Trophoblast cell (in vitro differentiated cells and primary cell): ENCODE data around the gene FBXW9.
"Not testable (repeated sequence)": the region's sequence is repeated elsewhere in the genome, so short reads cannot be mapped to it uniquely, and the experiment has no call there.

ENCODE experiments used
- DNase-seq, 2 donors: peaks; one replicate each; pipeline ENCODE4 v3.0.0-alpha.2; 2016
- H2AFZ ChIP-seq: 2 replicates; pipeline ENCODE4 v1.6.1; 2013; ENCODE audit warnings: low read length, moderate library complexity, mild to moderate bottlenecking; ENCODE audit not compliant: insufficient read depth, poor library complexity
- H2AK5ac ChIP-seq: 2 replicates; pipeline ENCODE4 v1.6.1; 2013; ENCODE audit warnings: mild to moderate bottlenecking, low read length
- H2BK120ac ChIP-seq: 2 replicates; pipeline ENCODE4 v1.6.1; 2013; ENCODE audit warnings: low read length, mild to moderate bottlenecking, moderate library complexity; ENCODE audit not compliant: insufficient read depth, poor library complexity
- H2BK12ac ChIP-seq: 2 replicates; pipeline ENCODE4 v1.6.1; 2013; ENCODE audit warnings: mild to moderate bottlenecking, low read length, moderate library complexity
- H2BK5ac ChIP-seq: 2 replicates; pipeline ENCODE4 v1.6.1; 2013; ENCODE audit warnings: low read length, low read depth, moderate library complexity, mild to moderate bottlenecking; ENCODE audit not compliant: poor library complexity
- H3K14ac ChIP-seq: 2 replicates; pipeline ENCODE4 v1.6.1; 2013; ENCODE audit warnings: mild to moderate bottlenecking, low read length
- H3K18ac ChIP-seq: 2 replicates; pipeline ENCODE4 v1.6.1; 2013; ENCODE audit warnings: mild to moderate bottlenecking, low read length
- H3K23ac ChIP-seq: 2 replicates; pipeline ENCODE4 v1.6.1; 2013; ENCODE audit warnings: low read length
- H3K27ac ChIP-seq: 2 replicates; pipeline ENCODE4 v1.5.1; 2013; ENCODE audit warnings: low read depth, mild to moderate bottlenecking, inconsistent platforms, low read length, moderate library complexity
- H3K27me3 ChIP-seq: 2 replicates; pipeline ENCODE4 v1.6.1; 2013; ENCODE audit warnings: inconsistent platforms, mild to moderate bottlenecking, low read length, moderate library complexity; ENCODE audit not compliant: insufficient read depth
- H3K36me3 ChIP-seq, 2 experiments: 1 replicate in 1 of 2; 2 replicates in 1 of 2; pipeline ENCODE4 v1.6.1; 2013; ENCODE audit warnings: low read length in 2 of 2, mild to moderate bottlenecking in 2 of 2, moderate library complexity in 1 of 2; ENCODE audit not compliant: insufficient read depth in 2 of 2, control insufficient read depth in 1 of 2
- H3K4ac ChIP-seq: 2 replicates; pipeline ENCODE4 v1.6.1; 2013; ENCODE audit warnings: low read depth, mild to moderate bottlenecking, low read length, moderate library complexity
- H3K4me1 ChIP-seq, 2 experiments: 1 replicate in 1 of 2; 2 replicates in 1 of 2; pipeline ENCODE4 v1.6.1; 2013; ENCODE audit warnings: low read length in 2 of 2, mild to moderate bottlenecking in 2 of 2, moderate library complexity in 1 of 2; ENCODE audit not compliant: insufficient read depth in 2 of 2, control insufficient read depth in 1 of 2
- H3K4me2 ChIP-seq: 2 replicates; pipeline ENCODE4 v1.6.1; 2013; ENCODE audit warnings: inconsistent platforms, mild to moderate bottlenecking, low read length, moderate library complexity
- H3K4me3 ChIP-seq: 2 replicates; pipeline ENCODE4 v1.5.1; 2013; ENCODE audit warnings: mild to moderate bottlenecking, low read depth, low read length, inconsistent platforms
- H3K79me1 ChIP-seq: one replicate; pipeline ENCODE4 v1.6.1; 2013; ENCODE audit warnings: low read length
- H3K79me2 ChIP-seq: 2 replicates; pipeline ENCODE4 v1.6.1; 2013; ENCODE audit warnings: low read length, mild to moderate bottlenecking; ENCODE audit not compliant: control insufficient read depth, insufficient read depth, poor library complexity
- H3K9ac ChIP-seq: 2 replicates; pipeline ENCODE4 v1.6.1; 2013; ENCODE audit warnings: mild to moderate bottlenecking, low read length
- H3K9me3 ChIP-seq: 2 replicates; pipeline ENCODE4 v1.6.1; 2013; ENCODE audit warnings: low read depth, mild to moderate bottlenecking, control low read depth, inconsistent platforms, low read length; ENCODE audit not compliant: insufficient read depth
- H4K12ac ChIP-seq: 2 replicates; pipeline ENCODE4 v1.6.1; 2013; ENCODE audit warnings: low read depth, mild to moderate bottlenecking, low read length, moderate library complexity
- H4K8ac ChIP-seq: 2 replicates; pipeline ENCODE4 v1.6.1; 2013; ENCODE audit warnings: low read depth, mild to moderate bottlenecking, low read length, moderate library complexity
- H4K91ac ChIP-seq: one replicate; pipeline ENCODE4 v1.6.1; 2013; ENCODE audit warnings: low read depth, mild to moderate bottlenecking, low read length, moderate library complexity
- WGBS: extraction: QIAGEN DNeasy Blood & Tissue Kit; methylation state at CpG from one replicate; pipeline ENCODE4 v1.1.7; 2013; ENCODE audit warnings: missing lambda C conversion rate; ENCODE audit not compliant: insufficient read length, insufficient coverage; ENCODE audit errors: extremely low coverage; 5-methylcytosine and 5-hydroxymethylcytosine counted together

The FBXW9 gene

DNA sequence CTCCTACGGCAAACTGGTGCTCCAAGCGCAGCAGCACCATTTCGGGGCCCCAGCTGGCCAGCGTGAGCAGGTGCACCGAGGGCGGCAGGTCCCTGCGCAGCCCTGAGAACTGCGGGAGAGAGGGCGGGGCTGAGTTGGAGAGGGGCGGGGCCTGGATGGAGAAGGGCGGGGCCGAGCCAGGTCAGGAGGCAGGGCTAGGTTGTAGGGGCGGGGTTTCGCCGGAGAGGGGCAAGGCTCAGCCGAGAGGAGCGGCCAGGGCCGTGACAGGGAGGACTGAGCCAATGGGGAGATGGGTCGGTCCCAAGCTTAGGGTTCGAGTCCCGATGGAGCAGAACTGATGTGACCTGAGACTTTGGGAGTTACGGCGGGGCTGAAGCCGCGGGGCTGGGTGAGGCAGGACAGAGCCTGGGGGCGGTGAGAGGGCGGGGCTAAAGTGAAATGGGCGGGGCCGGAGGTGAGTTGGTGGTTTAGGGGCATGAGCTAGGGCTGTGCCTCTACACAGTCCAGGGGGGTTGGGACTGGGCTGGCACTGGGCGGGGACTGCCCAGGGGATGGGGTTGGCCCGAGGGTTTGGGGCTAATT is 48.9 kb downstream of the FBXW9 start:
- DNase-seq: peak; percentile 65 to 68
- Histone ChIP-seq H3K4me2 (no peak overlapping the region), H3K27me3 (no peaks in the 10 kb centered on the region), H3K4me1 (no peaks in the 10 kb centered on the region), H3K14ac (no peak overlapping the region), H3K9ac (no peak overlapping the region), H3K79me1 (no peaks in the 10 kb centered on the region), H3K23ac (no peak overlapping the region), H3K9me3 (peaks cover 2% of the 10 kb centered on the region), H3K79me2 (no peaks in the 10 kb centered on the region), H2BK120ac (no peak overlapping the region), H3K4ac (no peak overlapping the region), H3K18ac (no peak overlapping the region), H2AK5ac (no peak overlapping the region), H2BK12ac (no peak overlapping the region), H3K4me3 (no peak overlapping the region), H2AFZ (no peak overlapping the region), H3K27ac (no peak overlapping the region), H4K91ac (no peak overlapping the region), H3K36me3 (peaks cover 12 to 13% of the 10 kb centered on the region in 2 experiments), H4K12ac (no peak overlapping the region), H2BK5ac (no peak overlapping the region), H4K8ac (no peak overlapping the region)
- WGBS: no CpG with 5 or more reads among the region's 31 CpGs

DNA sequence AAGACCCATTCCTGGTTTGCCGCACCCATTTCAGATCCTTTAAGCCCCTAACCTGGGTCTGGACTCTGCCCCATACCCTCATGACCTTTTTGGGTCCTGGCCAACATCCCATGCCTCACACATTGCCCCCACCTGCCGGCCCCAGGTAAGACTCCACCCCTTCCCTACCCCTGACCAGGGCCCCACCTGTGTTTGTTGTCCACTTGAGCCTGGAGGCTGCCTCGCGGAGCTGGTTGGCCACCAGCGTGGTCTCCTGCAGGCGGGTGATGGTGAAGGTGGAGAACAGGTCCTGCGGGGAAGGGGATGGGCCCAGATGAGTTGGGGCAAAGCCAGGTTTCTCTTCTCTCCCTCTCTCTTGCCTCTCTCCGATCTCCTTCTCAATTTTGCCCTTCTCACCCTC is 49.4 kb downstream of the FBXW9 start:
- H3K18ac ChIP-seq: no peak overlapping the region
- no peaks in the 10 kb centered on the region for H3K4me1 ChIP-seq
- H3K9ac ChIP-seq: no peak overlapping the region
- no peak for DNase-seq
- H2AFZ ChIP-seq: no peak overlapping the region
- no peak overlapping the region for H3K4me2 ChIP-seq
- no peak overlapping the region for H4K12ac ChIP-seq
- H2BK5ac ChIP-seq: no peak overlapping the region
- no peak overlapping the region for H3K4me3 ChIP-seq
- no peak overlapping the region for H2BK120ac ChIP-seq
- no peak overlapping the region for H3K14ac ChIP-seq
- no CpG with 5 or more reads among the region's 8 CpGs for WGBS
- H3K23ac ChIP-seq: no peak overlapping the region
- no peak overlapping the region for H2AK5ac ChIP-seq
- H3K36me3 ChIP-seq: peaks cover 9 to 11% of the 10 kb centered on the region in 2 experiments
- H3K4ac ChIP-seq: no peak overlapping the region
- no peaks in the 10 kb centered on the region for H3K79me1 ChIP-seq
- no peak overlapping the region for H4K8ac ChIP-seq
- H4K91ac ChIP-seq: no peak overlapping the region
- peaks cover 4% of the 10 kb centered on the region for H3K9me3 ChIP-seq
- no peak overlapping the region for H3K27ac ChIP-seq
- no peaks in the 10 kb centered on the region for H3K79me2 ChIP-seq
- no peaks in the 10 kb centered on the region for H3K27me3 ChIP-seq
- H2BK12ac ChIP-seq: no peak overlapping the region

DNA sequence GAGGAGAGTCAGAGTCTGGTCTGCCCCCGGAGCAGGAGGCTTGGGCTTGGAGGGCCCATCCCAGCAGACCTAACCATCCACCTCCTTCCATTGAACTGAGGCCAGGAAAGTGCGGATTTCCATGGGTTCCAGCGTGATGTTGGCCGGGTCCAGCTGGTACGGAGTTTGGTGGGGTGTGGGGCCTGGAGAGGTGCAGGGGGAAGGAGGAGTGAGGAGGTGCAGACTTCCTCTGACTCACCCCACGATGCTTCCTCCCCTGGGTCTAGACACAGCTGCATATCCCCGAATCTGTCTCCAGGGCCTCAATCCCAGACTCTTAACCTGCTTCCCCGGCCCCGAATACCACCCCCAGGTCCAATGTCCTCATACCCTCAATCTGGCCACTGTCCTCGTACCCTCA is 49.9 kb downstream of the FBXW9 start:
- Histone ChIP-seq H3K9ac (no peak overlapping the region), H3K18ac (no peak overlapping the region), H3K36me3 (peaks cover 5 to 9% of the 10 kb centered on the region in 2 experiments), H3K4me1 (no peaks in the 10 kb centered on the region), H3K14ac (no peak overlapping the region), H3K4me3 (no peak overlapping the region), H4K91ac (no peak overlapping the region), H2AK5ac (no peak overlapping the region), H4K8ac (no peak overlapping the region), H3K27me3 (no peaks in the 10 kb centered on the region), H2BK5ac (no peak overlapping the region), H3K23ac (no peak overlapping the region), H4K12ac (no peak overlapping the region), H2BK12ac (no peak overlapping the region), H3K4me2 (no peak overlapping the region), H3K79me2 (no peaks in the 10 kb centered on the region), H2AFZ (no peak overlapping the region), H3K9me3 (peaks cover 4% of the 10 kb centered on the region), H3K4ac (no peak overlapping the region), H3K79me1 (no peaks in the 10 kb centered on the region), H2BK120ac (no peak overlapping the region), H3K27ac (no peak overlapping the region)
- no peak for DNase-seq
- WGBS: no CpG with 5 or more reads among the region's 10 CpGs

DNA sequence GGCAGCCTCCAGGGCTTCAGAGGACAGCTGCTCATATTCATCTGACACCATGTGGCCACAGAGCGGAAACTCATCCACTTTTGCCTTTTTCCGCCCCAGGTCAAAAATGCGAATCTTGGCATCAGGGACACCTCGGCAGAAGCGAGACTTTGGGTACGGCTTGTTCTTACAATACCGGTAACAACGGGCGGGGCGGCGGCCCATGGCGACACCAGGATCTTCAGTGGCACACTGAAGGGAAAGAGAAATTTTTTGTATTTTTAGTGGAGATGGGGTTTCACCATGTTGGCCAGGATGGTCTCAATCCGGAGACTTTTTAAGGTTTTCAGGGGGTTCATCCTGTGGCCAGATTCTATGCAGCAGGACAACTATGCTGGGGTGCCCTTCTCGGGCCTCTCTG is 52.7 kb downstream of the FBXW9 start:
- H3K4me3 ChIP-seq, H2BK5ac ChIP-seq, H3K27me3 ChIP-seq, H3K79me2 ChIP-seq, H3K18ac ChIP-seq, H3K4me1 ChIP-seq, H2AFZ ChIP-seq, H3K9me3 ChIP-seq, H4K91ac ChIP-seq, H3K79me1 ChIP-seq, H2BK120ac ChIP-seq, DNase-seq, H3K14ac ChIP-seq, H3K27ac ChIP-seq, H3K23ac ChIP-seq, H3K4ac ChIP-seq, H4K8ac ChIP-seq, H3K9ac ChIP-seq, H3K4me2 ChIP-seq, H2AK5ac ChIP-seq, H2BK12ac ChIP-seq, H3K36me3 ChIP-seq, H4K12ac ChIP-seq: not testable (repeated sequence)
- WGBS: no CpG with 5 or more reads among the region's 14 CpGs
